ENCODE results near the gene OR2T1. TPM values are rescaled to one million over a fixed set of nuclear protein-coding genes. Genes with fewer than 3 reads are reported as not detected.
"Not testable (repeated sequence)": the region's sequence is repeated elsewhere in the genome, so short reads cannot be mapped to it uniquely, and the experiment has no call there.

Gene OR2T1
- polyA plus RNA-seq, 2 donors, result not detected

DNA sequence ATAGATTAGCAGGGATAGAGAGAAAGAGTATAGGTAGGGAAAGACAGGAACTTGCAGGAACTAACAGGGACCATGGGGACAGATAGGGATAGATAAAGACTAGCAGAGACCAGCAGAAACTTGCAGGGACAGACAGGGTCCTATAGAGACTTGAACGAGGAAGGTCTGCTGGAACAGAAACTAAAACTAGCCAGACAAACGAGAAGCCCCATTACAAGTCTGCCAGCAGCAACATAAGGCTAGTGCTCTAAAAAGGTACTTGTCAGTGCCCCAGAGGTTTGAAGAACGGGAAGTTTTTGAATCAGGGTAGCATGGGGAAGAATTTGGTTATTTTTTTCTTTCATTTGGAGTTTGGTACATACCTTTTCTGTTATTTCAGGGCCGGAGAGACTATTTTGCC is 29.4 kb downstream of the OR2T1 start:
- not testable (repeated sequence) for H3K4me1 ChIP-seq (ENCODE audit: control insufficient read depth in 2 of 2, insufficient read depth in 2 of 2, low read length in 1 of 2); H3K9me3 ChIP-seq (ENCODE audit: control insufficient read depth in 2 of 2, insufficient read depth in 1 of 2, low read depth in 1 of 2, low read length in 1 of 2); H3K36me3 ChIP-seq (ENCODE audit: control insufficient read depth in 2 of 2, insufficient read depth in 2 of 2, low read length in 1 of 2); H3K27me3 ChIP-seq (ENCODE audit: control insufficient read depth in 1 of 2, insufficient read depth in 2 of 2, low read length in 2 of 2); H3K27ac ChIP-seq (ENCODE audit: low read depth in 2 of 2, low read length in 1 of 2); H3K4me3 ChIP-seq (ENCODE audit: low read depth in 1 of 2, low read length in 2 of 2)
- 60 to 70% methylated on average over 4 of the region's 4 CpGs for WGBS, 2 donors

DNA sequence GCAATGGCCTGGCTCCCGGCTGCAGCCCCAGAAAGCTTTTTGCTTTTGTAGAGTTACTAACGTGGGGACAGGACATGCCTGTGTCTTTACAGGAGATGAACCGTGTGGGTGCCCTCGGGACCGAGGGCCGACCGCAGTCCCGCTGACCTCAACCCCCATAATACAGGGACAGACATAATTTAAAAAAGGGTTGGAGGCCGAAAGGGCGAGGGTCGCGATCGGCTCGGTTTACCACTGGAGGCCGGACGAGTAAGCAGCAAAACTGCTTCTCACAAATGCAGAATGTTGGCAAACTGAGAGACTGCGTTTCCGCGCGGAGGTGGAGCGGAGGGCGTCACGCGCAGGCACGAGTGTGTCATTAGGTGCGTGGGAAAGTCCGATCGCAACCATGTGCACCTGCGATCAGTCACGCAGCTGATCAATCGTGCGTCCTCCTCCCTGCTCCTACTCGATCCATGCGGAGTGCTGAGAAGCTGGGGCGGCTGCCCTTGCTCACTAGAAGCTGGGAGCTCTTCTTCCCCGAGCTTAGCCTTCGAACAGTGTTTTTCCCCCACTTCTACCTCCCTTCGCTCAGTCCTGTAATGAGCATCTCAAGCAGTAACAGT is 31.1 kb downstream of the OR2T1 start:
- not testable (repeated sequence) for H3K9me3 ChIP-seq (ENCODE audit: control insufficient read depth in 2 of 2, insufficient read depth in 1 of 2, low read depth in 1 of 2, low read length in 1 of 2); H3K36me3 ChIP-seq (ENCODE audit: control insufficient read depth in 2 of 2, insufficient read depth in 2 of 2, low read length in 1 of 2); H3K4me1 ChIP-seq (ENCODE audit: control insufficient read depth in 2 of 2, insufficient read depth in 2 of 2, low read length in 1 of 2); H3K4me3 ChIP-seq (ENCODE audit: low read depth in 1 of 2, low read length in 2 of 2); H3K27me3 ChIP-seq (ENCODE audit: control insufficient read depth in 1 of 2, insufficient read depth in 2 of 2, low read length in 2 of 2); H3K27ac ChIP-seq (ENCODE audit: low read depth in 2 of 2, low read length in 1 of 2)
- WGBS, 2 donors, result 90 to 92% methylated on average over 32 to 36 of the region's 38 CpGs

DNA sequence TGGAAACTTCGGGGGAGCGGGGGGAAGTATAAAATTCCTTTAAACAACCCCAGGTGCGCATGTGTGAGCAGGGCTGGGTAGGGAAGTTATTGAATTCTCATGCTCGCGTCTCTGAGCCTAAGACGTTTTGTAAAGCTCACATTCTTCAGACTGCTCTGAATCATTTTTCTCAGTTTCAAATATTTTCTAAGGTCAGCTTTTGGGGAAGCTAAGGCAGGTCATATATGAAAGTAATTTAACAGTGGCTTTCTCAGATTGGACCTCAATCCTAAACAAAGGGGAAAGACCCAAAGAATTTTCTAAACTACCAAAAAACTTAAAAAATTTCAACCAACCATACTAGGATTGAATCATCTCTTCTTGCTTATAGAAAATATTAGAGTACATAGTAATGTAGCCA is 32.1 kb downstream of the OR2T1 start:
- not testable (repeated sequence) for H3K9me3 ChIP-seq (ENCODE audit: control insufficient read depth in 2 of 2, insufficient read depth in 1 of 2, low read depth in 1 of 2, low read length in 1 of 2); H3K27ac ChIP-seq (ENCODE audit: low read depth in 2 of 2, low read length in 1 of 2); H3K27me3 ChIP-seq (ENCODE audit: control insufficient read depth in 1 of 2, insufficient read depth in 2 of 2, low read length in 2 of 2); H3K4me3 ChIP-seq (ENCODE audit: low read depth in 1 of 2, low read length in 2 of 2); H3K4me1 ChIP-seq (ENCODE audit: control insufficient read depth in 2 of 2, insufficient read depth in 2 of 2, low read length in 1 of 2); H3K36me3 ChIP-seq (ENCODE audit: control insufficient read depth in 2 of 2, insufficient read depth in 2 of 2, low read length in 1 of 2)
- WGBS, 2 donors, result 85 to 91% methylated on average over 4 of the region's 6 CpGs

DNA sequence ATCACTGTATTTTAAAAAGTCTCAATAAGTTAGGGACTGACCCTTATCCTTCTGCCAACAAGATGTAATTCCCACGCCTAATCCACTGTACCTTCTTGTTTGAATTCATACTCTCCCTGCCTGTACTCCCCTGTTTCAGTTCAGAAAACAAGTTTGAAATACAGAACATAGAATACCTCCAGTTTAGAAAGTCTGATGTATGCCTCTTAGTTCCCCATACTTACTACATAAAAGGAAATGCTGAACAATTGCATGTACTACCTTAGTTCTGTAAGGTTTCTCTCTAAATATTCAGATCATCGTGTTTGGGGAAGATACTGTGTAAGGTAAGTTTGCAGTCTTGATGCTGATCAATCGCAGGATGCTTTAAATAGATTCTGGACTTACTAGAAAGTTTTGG is 33.5 kb downstream of the OR2T1 start:
- WGBS, 2 donors, result 77 to 84% methylated on average over 3 of the region's 3 CpGs
- H3K27ac ChIP-seq (ENCODE audit: low read depth in 2 of 2, low read length in 1 of 2); H3K36me3 ChIP-seq (ENCODE audit: control insufficient read depth in 2 of 2, insufficient read depth in 2 of 2, low read length in 1 of 2); H3K27me3 ChIP-seq (ENCODE audit: control insufficient read depth in 1 of 2, insufficient read depth in 2 of 2, low read length in 2 of 2); H3K9me3 ChIP-seq (ENCODE audit: control insufficient read depth in 2 of 2, insufficient read depth in 1 of 2, low read depth in 1 of 2, low read length in 1 of 2); H3K4me1 ChIP-seq (ENCODE audit: control insufficient read depth in 2 of 2, insufficient read depth in 2 of 2, low read length in 1 of 2); H3K4me3 ChIP-seq (ENCODE audit: low read depth in 1 of 2, low read length in 2 of 2): not testable (repeated sequence)

DNA sequence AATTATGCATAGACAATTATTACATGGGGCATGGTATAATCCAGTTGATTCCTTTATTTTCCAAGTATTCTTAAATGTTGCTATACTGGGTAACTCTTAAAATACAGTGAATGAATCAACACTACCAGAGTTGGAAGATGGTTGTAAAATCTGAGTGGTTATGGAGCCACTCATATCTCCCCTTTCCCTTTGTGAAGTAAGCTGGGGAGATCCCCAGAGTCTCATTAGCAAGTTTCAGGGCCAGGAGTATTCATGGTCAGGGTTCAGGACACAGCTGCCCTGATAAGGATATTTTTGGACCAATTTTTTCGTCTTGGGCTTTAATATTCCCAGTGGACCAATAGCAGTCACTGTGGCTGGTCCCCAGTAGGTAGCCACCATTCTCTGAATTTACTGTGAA is 35.8 kb downstream of the OR2T1 start:
- H3K27ac ChIP-seq (ENCODE audit: low read depth in 2 of 2, low read length in 1 of 2); H3K9me3 ChIP-seq (ENCODE audit: control insufficient read depth in 2 of 2, insufficient read depth in 1 of 2, low read depth in 1 of 2, low read length in 1 of 2); H3K27me3 ChIP-seq (ENCODE audit: control insufficient read depth in 1 of 2, insufficient read depth in 2 of 2, low read length in 2 of 2); H3K4me1 ChIP-seq (ENCODE audit: control insufficient read depth in 2 of 2, insufficient read depth in 2 of 2, low read length in 1 of 2); H3K36me3 ChIP-seq (ENCODE audit: control insufficient read depth in 2 of 2, insufficient read depth in 2 of 2, low read length in 1 of 2); H3K4me3 ChIP-seq (ENCODE audit: low read depth in 1 of 2, low read length in 2 of 2): not testable (repeated sequence)
- WGBS, 2 donors, result 30 to 35% methylated on average over 1 of the region's 1 CpG

DNA sequence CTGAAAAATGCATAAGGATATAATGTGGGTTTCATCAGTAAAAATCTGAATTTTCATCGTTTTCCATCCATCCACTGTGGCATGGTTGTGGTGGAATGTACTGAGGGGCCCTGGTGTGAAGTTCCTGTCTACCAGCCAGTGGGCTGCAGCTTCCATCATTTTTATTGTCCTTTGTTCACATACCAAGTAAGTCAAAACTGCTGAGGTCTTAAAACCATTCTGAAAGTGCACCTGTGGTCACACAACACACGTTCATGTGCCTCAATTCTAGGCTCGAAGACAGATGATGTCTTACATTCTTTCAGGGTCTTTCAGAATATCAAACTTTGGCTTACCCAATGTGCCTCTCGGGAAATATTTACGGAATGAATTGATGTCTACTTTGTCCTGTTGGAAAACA is 36.4 kb downstream of the OR2T1 start:
- WGBS, 2 donors, result 57 to 65% methylated on average over 5 of the region's 5 CpGs
- not testable (repeated sequence) for H3K27ac ChIP-seq (ENCODE audit: low read depth in 2 of 2, low read length in 1 of 2); H3K9me3 ChIP-seq (ENCODE audit: control insufficient read depth in 2 of 2, insufficient read depth in 1 of 2, low read depth in 1 of 2, low read length in 1 of 2); H3K27me3 ChIP-seq (ENCODE audit: control insufficient read depth in 1 of 2, insufficient read depth in 2 of 2, low read length in 2 of 2); H3K4me3 ChIP-seq (ENCODE audit: low read depth in 1 of 2, low read length in 2 of 2); H3K36me3 ChIP-seq (ENCODE audit: control insufficient read depth in 2 of 2, insufficient read depth in 2 of 2, low read length in 1 of 2); H3K4me1 ChIP-seq (ENCODE audit: control insufficient read depth in 2 of 2, insufficient read depth in 2 of 2, low read length in 1 of 2)

DNA sequence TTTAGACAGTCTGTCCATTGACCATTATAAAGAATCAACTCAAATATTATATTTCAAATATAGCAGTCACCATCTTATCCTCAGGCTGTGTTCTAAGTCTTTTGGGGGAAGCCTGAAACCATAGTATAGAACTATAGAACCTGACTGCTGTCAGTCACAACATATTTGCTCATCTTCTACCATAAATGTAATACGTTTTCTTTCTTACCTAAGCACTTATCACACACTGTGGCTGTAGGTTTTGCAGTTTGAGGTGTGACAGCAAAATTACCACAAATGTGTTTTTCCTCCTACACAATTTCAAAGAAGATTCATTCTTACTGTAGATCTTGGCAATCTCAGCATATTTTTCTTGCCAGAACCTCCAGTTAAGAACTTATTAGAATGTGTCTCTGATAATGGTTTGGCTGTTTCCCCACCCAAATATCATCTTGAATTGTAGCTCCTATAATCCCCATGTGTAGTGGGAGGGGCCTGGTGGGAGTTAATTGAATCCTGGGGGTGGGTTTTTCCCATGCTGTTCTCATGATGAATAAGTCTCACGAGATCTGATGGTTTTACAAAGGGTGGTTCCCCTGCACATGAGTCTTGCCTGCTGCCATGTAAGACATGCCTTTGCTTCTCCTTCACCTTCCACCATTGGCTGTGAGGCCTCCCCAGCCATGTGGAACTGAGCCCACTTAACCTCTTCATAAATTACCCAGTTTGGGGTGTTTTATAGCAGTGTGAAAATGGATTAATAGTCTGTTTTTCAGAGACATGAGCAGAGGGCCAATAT is 39.8 kb downstream of the OR2T1 start:
- not testable (repeated sequence) for H3K9me3 ChIP-seq (ENCODE audit: control insufficient read depth in 2 of 2, insufficient read depth in 1 of 2, low read depth in 1 of 2, low read length in 1 of 2); H3K27me3 ChIP-seq (ENCODE audit: control insufficient read depth in 1 of 2, insufficient read depth in 2 of 2, low read length in 2 of 2); H3K4me1 ChIP-seq (ENCODE audit: control insufficient read depth in 2 of 2, insufficient read depth in 2 of 2, low read length in 1 of 2); H3K27ac ChIP-seq (ENCODE audit: low read depth in 2 of 2, low read length in 1 of 2); H3K4me3 ChIP-seq (ENCODE audit: low read depth in 1 of 2, low read length in 2 of 2); H3K36me3 ChIP-seq (ENCODE audit: control insufficient read depth in 2 of 2, insufficient read depth in 2 of 2, low read length in 1 of 2)
- 44 to 60% methylated on average over 1 of the region's 2 CpGs for WGBS, 2 donors

DNA sequence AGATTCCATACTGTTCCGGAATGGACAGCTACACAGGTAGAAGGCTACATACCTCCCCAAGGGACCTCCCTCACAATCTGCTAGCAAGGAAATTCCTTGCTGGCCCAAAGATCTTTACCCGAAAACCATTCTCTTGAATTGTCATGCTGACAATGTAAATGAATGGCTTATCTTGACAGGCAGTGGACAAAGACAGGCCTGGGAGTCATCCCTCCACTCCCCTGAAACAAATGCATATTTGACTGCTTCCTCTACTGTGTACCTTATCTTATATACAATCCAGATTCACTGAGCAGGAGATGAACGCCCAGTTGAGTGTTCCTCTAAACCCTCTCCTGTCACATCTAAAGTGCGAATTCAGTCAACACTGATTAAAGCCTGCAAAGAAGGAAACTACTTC is 41.8 kb downstream of the OR2T1 start:
- H3K36me3 ChIP-seq (ENCODE audit: control insufficient read depth in 2 of 2, insufficient read depth in 2 of 2, low read length in 1 of 2); H3K4me1 ChIP-seq (ENCODE audit: control insufficient read depth in 2 of 2, insufficient read depth in 2 of 2, low read length in 1 of 2); H3K9me3 ChIP-seq (ENCODE audit: control insufficient read depth in 2 of 2, insufficient read depth in 1 of 2, low read depth in 1 of 2, low read length in 1 of 2); H3K27ac ChIP-seq (ENCODE audit: low read depth in 2 of 2, low read length in 1 of 2); H3K27me3 ChIP-seq (ENCODE audit: control insufficient read depth in 1 of 2, insufficient read depth in 2 of 2, low read length in 2 of 2); H3K4me3 ChIP-seq (ENCODE audit: low read depth in 1 of 2, low read length in 2 of 2): not testable (repeated sequence)
- 74 to 77% methylated on average over 4 of the region's 4 CpGs for WGBS, 2 donors

DNA sequence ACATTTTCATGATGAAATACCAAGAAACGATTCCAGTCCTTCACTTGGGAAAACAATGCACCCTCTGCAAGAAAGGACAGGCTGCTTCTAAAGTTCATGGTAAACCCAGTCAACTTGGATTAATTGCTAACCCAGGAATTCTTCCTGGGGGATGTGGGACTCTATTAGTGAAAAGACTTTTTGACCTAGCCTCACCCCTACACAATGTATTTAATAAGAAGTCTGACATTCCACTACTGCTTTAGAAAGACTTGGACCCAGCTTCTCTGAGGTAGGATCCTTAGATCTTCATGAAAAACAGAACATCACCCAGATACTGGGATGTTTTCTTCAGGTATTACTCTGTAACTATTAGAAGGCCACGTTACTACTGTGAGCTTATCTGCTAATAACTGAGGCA is 42.6 kb downstream of the OR2T1 start, which contains the start of gene OR2T2:
Gene OR2T2, plus strand, starts transcription at position 239 of the 400 bp plus-strand sequence. CDS start 7,161 bp downstream, outside the sequence.
- WGBS, 2 donors, result no CpG with 5 or more reads among the region's 2 CpGs
- H3K27ac ChIP-seq (ENCODE audit: low read depth in 2 of 2, low read length in 1 of 2); H3K9me3 ChIP-seq (ENCODE audit: control insufficient read depth in 2 of 2, insufficient read depth in 1 of 2, low read depth in 1 of 2, low read length in 1 of 2); H3K4me3 ChIP-seq (ENCODE audit: low read depth in 1 of 2, low read length in 2 of 2); H3K4me1 ChIP-seq (ENCODE audit: control insufficient read depth in 2 of 2, insufficient read depth in 2 of 2, low read length in 1 of 2); H3K27me3 ChIP-seq (ENCODE audit: control insufficient read depth in 1 of 2, insufficient read depth in 2 of 2, low read length in 2 of 2); H3K36me3 ChIP-seq (ENCODE audit: control insufficient read depth in 2 of 2, insufficient read depth in 2 of 2, low read length in 1 of 2): not testable (repeated sequence)

DNA sequence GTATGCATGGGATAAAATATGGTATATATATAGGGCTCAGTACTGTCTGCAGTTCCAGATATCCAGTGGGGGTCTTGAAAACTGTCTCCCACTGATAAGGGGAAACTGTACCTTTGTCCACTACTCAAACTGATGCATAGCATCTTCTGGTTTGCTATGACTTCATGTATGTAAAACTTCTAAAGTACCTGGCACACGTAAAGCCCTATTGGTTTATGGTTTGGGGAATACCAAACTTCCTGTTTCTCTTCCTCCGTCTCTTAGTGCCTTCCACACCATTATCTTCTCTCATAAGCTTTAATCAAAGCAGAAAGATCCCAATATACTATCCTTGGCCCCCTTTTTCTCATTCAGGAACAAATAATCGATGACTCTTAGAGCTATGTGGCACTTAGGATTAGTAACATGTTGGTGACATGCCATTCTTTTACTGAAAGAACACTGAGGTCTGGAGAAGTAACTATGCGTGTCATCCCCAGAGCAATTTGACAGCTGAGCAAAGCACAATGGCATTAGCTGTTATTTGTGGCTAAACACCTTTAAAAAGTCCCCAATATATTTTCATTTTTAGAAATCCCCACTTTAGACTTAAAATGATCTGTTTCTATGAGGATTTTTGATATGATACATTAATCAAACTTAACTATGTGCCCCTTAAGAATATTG is 45.7 kb downstream of the OR2T1 start:
- not testable (repeated sequence) for H3K27ac ChIP-seq (ENCODE audit: low read depth in 2 of 2, low read length in 1 of 2); H3K36me3 ChIP-seq (ENCODE audit: control insufficient read depth in 2 of 2, insufficient read depth in 2 of 2, low read length in 1 of 2); H3K27me3 ChIP-seq (ENCODE audit: control insufficient read depth in 1 of 2, insufficient read depth in 2 of 2, low read length in 2 of 2); H3K4me3 ChIP-seq (ENCODE audit: low read depth in 1 of 2, low read length in 2 of 2); H3K9me3 ChIP-seq (ENCODE audit: control insufficient read depth in 2 of 2, insufficient read depth in 1 of 2, low read depth in 1 of 2, low read length in 1 of 2); H3K4me1 ChIP-seq (ENCODE audit: control insufficient read depth in 2 of 2, insufficient read depth in 2 of 2, low read length in 1 of 2)
- WGBS, 2 donors, result no CpG with 5 or more reads among the region's 4 CpGs

Measured in esophagus (tissue), 2 donors.